Type B pancreatic cell (in vitro differentiated cells): ENCODE results near the gene HOXB7. TPM values are rescaled to one million over a fixed set of nuclear protein-coding genes. Genes with fewer than 3 reads are reported as not detected.

Experiments
- DNase-seq: peaks from one replicate; pipeline ENCODE4 v3.0.0; 2021; ENCODE audit warnings: mixed read lengths; ENCODE audit not compliant: unreplicated experiment; ENCODE audit errors: extremely low spot score
- H3K27ac Mint-ChIP-seq: 2 replicates; pipeline ENCODE4 v1.8.0; 2021; ENCODE audit warnings: mild to moderate bottlenecking, mixed read lengths
- H3K27me3 Mint-ChIP-seq: 2 replicates; pipeline ENCODE4 v1.8.0; 2021; ENCODE audit warnings: mixed read lengths
- H3K36me3 Mint-ChIP-seq: 2 replicates; pipeline ENCODE4 v1.8.0; 2021; ENCODE audit warnings: mixed read lengths
- H3K4me1 Mint-ChIP-seq: one replicate; pipeline ENCODE4 v1.8.0; 2021; ENCODE audit warnings: mixed read lengths; ENCODE audit not compliant: unreplicated experiment
- H3K4me3 Mint-ChIP-seq: 2 replicates; pipeline ENCODE4 v1.8.0; 2021; ENCODE audit warnings: mild to moderate bottlenecking, mixed read lengths
- H3K9me3 Mint-ChIP-seq: 2 replicates; pipeline ENCODE4 v1.8.0; 2021; ENCODE audit warnings: mixed read lengths
- CTCF ChIP-seq: fragments of 200-600 bp; sonication (generic); conservative IDR thresholded peaks from 2 replicates; pipeline ENCODE4 v1.5.0; 2021; ENCODE audit warnings: antibody characterized with exemption, mild to moderate bottlenecking
- total RNA-seq: library from RNA; stranded (reverse); gene quantifications from 2 replicates; pipeline ENCODE4 v1.2.1, GENCODE V29; 2021; ENCODE audit warnings: low replicate concordance

HOXB7 gene
- total RNA-seq, 1 donor from 2014 or later, result 9.8 TPM

GRCh38 chr17:48596735-48597527, 13.9 kb downstream of the HOXB7 start:
- Mint-ChIP-seq H3K9me3 (no peaks in the 10 kb centered on the region), H3K27me3 (peaks cover 96% of the 10 kb centered on the region)
- no peak for TF ChIP-seq CTCF

GRCh38 chr17:48596000-48596734, 14.7 kb downstream of the HOXB7 start:
- Mint-ChIP-seq H3K4me1 (peaks cover 54% of the 10 kb centered on the region), H3K36me3 (peaks cover 20% of the 10 kb centered on the region), H3K27me3 (peaks cover 96% of the 10 kb centered on the region), H3K9me3 (no peaks in the 10 kb centered on the region), H3K4me3 (peak overlapping the region; percentile 91), H3K27ac (peak overlapping the region; percentile 97)
- no peak for DNase-seq
- no peak for TF ChIP-seq CTCF

More at GRCh38 chr17:48596735-48597527, 13.9 kb downstream of the HOXB7 start:
- DNase-seq, result no peak
- Mint-ChIP-seq H3K36me3 (peaks cover 14% of the 10 kb centered on the region), H3K27ac (peak overlapping the region; percentile 87), H3K4me3 (peak overlapping the region; percentile 91), H3K4me1 (peaks cover 49% of the 10 kb centered on the region)

GRCh38 chr17:48595278-48595999, 15.4 kb downstream of the HOXB7 start:
- Mint-ChIP-seq H3K4me3 (peak overlapping the region; percentile 91), H3K36me3 (peaks cover 22% of the 10 kb centered on the region), H3K27me3 (peaks cover 94% of the 10 kb centered on the region)

GRCh38 chr17:48594538-48595277, 16.1 kb downstream of the HOXB7 start:
- no peaks in the 10 kb centered on the region for H3K9me3 Mint-ChIP-seq
- peaks cover 56% of the 10 kb centered on the region for H3K4me1 Mint-ChIP-seq
- peaks cover 94% of the 10 kb centered on the region for H3K27me3 Mint-ChIP-seq
- peak overlapping the region; percentile 91 for H3K4me3 Mint-ChIP-seq
- peak overlapping the region; percentile 97 for H3K27ac Mint-ChIP-seq
- H3K36me3 Mint-ChIP-seq, result peaks cover 29% of the 10 kb centered on the region
- no peak for TF ChIP-seq CTCF
- DNase-seq, result no peak

More at GRCh38 chr17:48595278-48595999, 15.4 kb downstream of the HOXB7 start:
- Mint-ChIP-seq H3K4me1 (peaks cover 54% of the 10 kb centered on the region), H3K9me3 (no peaks in the 10 kb centered on the region), H3K27ac (peak overlapping the region; percentile 97)
- DNase-seq, result no peak
- no peak for TF ChIP-seq CTCF
